ENCODE results near the gene CDH9. TPM values are rescaled to one million over a fixed set of nuclear protein-coding genes. Genes with fewer than 3 reads are reported as not detected.

Gene CDH9
- total and polyA plus RNA-seq, 2 of the 13 experiments (the other 11 are each of a cell fraction or from before 2014, with no cell fraction given), result 0.03 to 0.24 TPM

DNA sequence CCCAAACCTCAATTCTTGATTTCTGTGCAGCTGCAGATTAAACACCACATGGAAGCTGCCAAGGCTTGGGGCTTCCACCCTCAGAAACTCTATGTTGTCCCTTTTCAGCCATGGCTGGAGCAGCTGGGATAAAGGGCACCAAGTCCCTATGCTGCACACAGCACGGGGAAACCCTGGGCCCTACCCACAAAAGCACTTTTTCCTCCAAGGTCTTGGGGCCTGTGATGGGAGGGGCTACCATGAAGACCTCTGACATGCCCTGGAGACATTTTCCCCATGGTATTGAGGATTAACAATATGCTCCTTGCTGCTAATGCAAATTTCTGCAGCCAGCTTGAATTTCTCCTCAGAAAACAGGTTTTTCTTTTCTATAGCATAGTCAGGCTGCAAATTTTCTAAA lies 41.8 kb upstream of the CDH9 start:
- POLR2A ChIA-PET, result no interaction called here
- BruUV-seq (replicated peaks), result no TSS peak
- H3K4me2 ChIP-seq (ENCODE audit: low read depth, low read length), result no peak overlapping the region
- FAIRE-seq (no peak), ATAC-seq (no peak), DNase-seq (ENCODE audit: low spot score) (no peak)
- no peaks in the 10 kb centered on the region for H3K27me3 ChIP-seq (ENCODE audit: control insufficient read depth in 1 of 2, insufficient read depth in 2 of 2, low read length in 2 of 2)
- intact Hi-C loops (cut with micrococcal nuclease; ENCODE audit: unreplicated experiment) (no loop called here), in situ Hi-C loops (cut with HindIII; ENCODE audit: extremely low pct_ligation_motif_present, low pct_unique_long_range_greater_than_20kb) (no loop called here)
- CTCF ChIA-PET (ENCODE audit: low intra/inter-chr PET ratio, low total read pairs), result no interaction called here
- H3K4me1 ChIP-seq (ENCODE audit: insufficient read depth, low read length), result no peaks in the 10 kb centered on the region
- no peak overlapping the region for H2AFZ ChIP-seq (ENCODE audit: low read length)
- H3K27ac ChIP-seq (ENCODE audit: extremely low read length, insufficient read depth, low read length), result no peak overlapping the region
- WGBS (ENCODE audit: low lambda C conversion rate), result 0% methylated on average over 1 of the region's 1 CpG
- no peak overlapping the region for H3K9ac ChIP-seq (ENCODE audit: insufficient read depth, low read depth, low read length)
- no peak for TF ChIP-seq MTF2 (CRISPR knock-in tag; IDR thresholded peaks at IDR 0.05; ENCODE audit: borderline replicate concordance)
- no peak for TF ChIP-seq MIER2 (CRISPR knock-in tag; IDR thresholded peaks at IDR 0.05)
- peaks cover 20% of the 10 kb centered on the region for H3K9me3 ChIP-seq (ENCODE audit: low read length)
- H4K20me1 ChIP-seq (ENCODE audit: insufficient read depth, low read length), result no peaks in the 10 kb centered on the region
- H3K79me2 ChIP-seq (ENCODE audit: insufficient read depth, low read length), result no peaks in the 10 kb centered on the region
- no peaks in the 10 kb centered on the region for H3K36me3 ChIP-seq (replicated peaks in 1 of 2; ENCODE audit: control insufficient read depth in 1 of 2, insufficient read depth in 2 of 2, low read length in 2 of 2)
- H3K4me3 ChIP-seq (replicated peaks in 1 of 3; ENCODE audit: insufficient read depth in 1 of 3, low read depth in 2 of 3, low read length in 3 of 3), result no peak overlapping the region

DNA sequence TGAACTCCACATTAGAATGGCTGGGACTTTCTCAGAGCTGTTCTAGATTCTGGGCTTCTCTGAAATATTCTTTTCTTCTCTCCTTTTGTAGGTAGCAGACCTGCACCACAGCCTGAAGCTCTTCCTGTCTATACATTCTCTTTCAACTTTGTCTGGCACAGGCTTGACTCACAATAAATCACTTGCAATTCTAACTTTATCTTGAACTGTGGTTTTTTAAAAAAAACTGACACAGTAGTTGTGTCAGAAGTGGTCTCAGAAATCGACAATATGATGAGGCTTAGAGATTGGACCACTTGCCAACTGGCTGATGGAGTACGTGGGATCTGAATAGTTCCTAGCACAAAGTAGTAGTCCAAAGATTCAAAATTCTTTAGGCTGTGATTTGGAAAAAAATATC lies 24.1 kb upstream of the CDH9 start:
- H3K4me3 ChIP-seq (replicated peaks in 1 of 3; ENCODE audit: insufficient read depth in 1 of 3, low read depth in 2 of 3, low read length in 3 of 3), result no peak overlapping the region
- ATAC-seq (no peak), FAIRE-seq (no peak), DNase-seq (ENCODE audit: low spot score) (no peak)
- no peak overlapping the region for H3K4me2 ChIP-seq (ENCODE audit: low read depth, low read length)
- H3K79me2 ChIP-seq (ENCODE audit: insufficient read depth, low read length), result no peaks in the 10 kb centered on the region
- H3K27me3 ChIP-seq (ENCODE audit: control insufficient read depth in 1 of 2, insufficient read depth in 2 of 2, low read length in 2 of 2), result no peaks in the 10 kb centered on the region
- no TSS peak for BruUV-seq (replicated peaks)
- no peaks in the 10 kb centered on the region for H4K20me1 ChIP-seq (ENCODE audit: insufficient read depth, low read length)
- no peaks in the 10 kb centered on the region for H3K36me3 ChIP-seq (replicated peaks in 1 of 2; ENCODE audit: control insufficient read depth in 1 of 2, insufficient read depth in 2 of 2, low read length in 2 of 2)
- H3K9me3 ChIP-seq (ENCODE audit: low read length), result no peaks in the 10 kb centered on the region
- no peak overlapping the region for H3K9ac ChIP-seq (ENCODE audit: insufficient read depth, low read depth, low read length)
- CTCF ChIA-PET (ENCODE audit: low intra/inter-chr PET ratio, low total read pairs), result no interaction called here
- H3K27ac ChIP-seq (ENCODE audit: extremely low read length, insufficient read depth, low read length), result no peak overlapping the region
- in situ Hi-C loops (cut with HindIII; ENCODE audit: extremely low pct_ligation_motif_present, low pct_unique_long_range_greater_than_20kb) (no loop called here), intact Hi-C loops (cut with micrococcal nuclease; ENCODE audit: unreplicated experiment) (no loop called here)
- H3K4me1 ChIP-seq (ENCODE audit: insufficient read depth, low read length), result no peaks in the 10 kb centered on the region
- POLR2A ChIA-PET, result no interaction called here
- WGBS (ENCODE audit: low lambda C conversion rate), result 5% methylated on average over 2 of the region's 2 CpGs
- no peak overlapping the region for H2AFZ ChIP-seq (ENCODE audit: low read length)
- TF ChIP-seq, protein P1, sequence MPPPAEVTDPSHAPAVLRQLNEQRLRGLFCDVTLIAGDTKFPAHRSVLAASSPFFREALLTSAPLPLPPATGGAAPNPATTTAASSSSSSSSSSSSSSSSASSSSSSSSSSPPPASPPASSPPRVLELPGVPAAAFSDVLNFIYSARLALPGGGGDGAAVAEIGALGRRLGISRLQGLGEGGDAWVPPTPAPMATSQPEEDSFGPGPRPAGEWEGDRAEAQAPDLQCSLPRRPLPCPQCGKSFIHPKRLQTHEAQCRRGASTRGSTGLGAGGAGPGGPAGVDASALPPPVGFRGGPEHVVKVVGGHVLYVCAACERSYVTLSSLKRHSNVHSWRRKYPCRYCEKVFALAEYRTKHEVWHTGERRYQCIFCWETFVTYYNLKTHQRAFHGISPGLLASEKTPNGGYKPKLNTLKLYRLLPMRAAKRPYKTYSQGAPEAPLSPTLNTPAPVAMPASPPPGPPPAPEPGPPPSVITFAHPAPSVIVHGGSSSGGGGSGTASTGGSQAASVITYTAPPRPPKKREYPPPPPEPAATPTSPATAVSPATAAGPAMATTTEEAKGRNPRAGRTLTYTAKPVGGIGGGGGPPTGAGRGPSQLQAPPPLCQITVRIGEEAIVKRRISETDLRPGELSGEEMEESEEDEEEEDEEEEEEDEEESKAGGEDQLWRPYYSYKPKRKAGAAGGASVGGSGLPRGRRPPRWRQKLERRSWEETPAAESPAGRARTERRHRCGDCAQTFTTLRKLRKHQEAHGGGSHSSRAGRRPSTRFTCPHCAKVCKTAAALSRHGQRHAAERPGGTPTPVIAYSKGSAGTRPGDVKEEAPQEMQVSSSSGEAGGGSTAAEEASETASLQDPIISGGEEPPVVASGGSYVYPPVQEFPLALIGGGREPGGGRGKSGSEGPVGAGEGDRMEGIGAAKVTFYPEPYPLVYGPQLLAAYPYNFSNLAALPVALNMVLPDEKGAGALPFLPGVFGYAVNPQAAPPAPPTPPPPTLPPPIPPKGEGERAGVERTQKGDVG (CRISPR knock-in tag; IDR thresholded peaks at IDR 0.05; ENCODE audit: borderline replicate concordance), result no peak
- TF ChIP-seq MAFG (CRISPR knock-in tag; IDR thresholded peaks at IDR 0.05), result no peak
- TF ChIP-seq ZSCAN29 (CRISPR knock-in tag; conservative IDR thresholded peaks at IDR 0.05), result no peak
- TF ChIP-seq, protein P2, sequence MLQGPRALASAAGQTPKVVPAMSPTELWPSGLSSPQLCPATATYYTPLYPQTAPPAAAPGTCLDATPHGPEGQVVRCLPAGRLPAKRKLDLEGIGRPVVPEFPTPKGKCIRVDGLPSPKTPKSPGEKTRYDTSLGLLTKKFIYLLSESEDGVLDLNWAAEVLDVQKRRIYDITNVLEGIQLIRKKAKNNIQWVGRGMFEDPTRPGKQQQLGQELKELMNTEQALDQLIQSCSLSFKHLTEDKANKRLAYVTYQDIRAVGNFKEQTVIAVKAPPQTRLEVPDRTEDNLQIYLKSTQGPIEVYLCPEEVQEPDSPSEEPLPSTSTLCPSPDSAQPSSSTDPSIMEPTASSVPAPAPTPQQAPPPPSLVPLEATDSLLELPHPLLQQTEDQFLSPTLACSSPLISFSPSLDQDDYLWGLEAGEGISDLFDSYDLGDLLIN (CRISPR knock-in tag; IDR thresholded peaks at IDR 0.05; ENCODE audit: borderline replicate concordance), result no peak
- no peak for TF ChIP-seq BRD4 (CRISPR knock-in tag; IDR thresholded peaks at IDR 0.05)
- TF ChIP-seq NR2F2 (IDR thresholded peaks at IDR 0.05; ENCODE audit: borderline replicate concordance, low read depth), result no peak
- no peak for TF ChIP-seq SP5 (CRISPR knock-in tag; IDR thresholded peaks at IDR 0.05; ENCODE audit: borderline replicate concordance, low read depth)
- no peak for TF ChIP-seq TRIM24 (CRISPR knock-in tag; IDR thresholded peaks at IDR 0.05)
- no peak for TF ChIP-seq JDP2 (CRISPR knock-in tag; IDR thresholded peaks at IDR 0.05; ENCODE audit: borderline replicate concordance)

Measured in HepG2 (cell line).